Liver (tissue), 9 donors: ENCODE measurements around the gene TBX1. TPM values are rescaled to one million over a fixed set of nuclear protein-coding genes. Genes with fewer than 3 reads are reported as not detected.

Experiments
- DNase-seq: peaks from one replicate; pipeline ENCODE4 v3.0.0-alpha.2; 2017; ENCODE audit warnings: low spot score
- H3K27ac ChIP-seq, 2 donors: one replicate each; pipeline ENCODE4 v1.7.0; 2013; ENCODE audit warnings: inconsistent platforms in 2 of 2, low read length in 2 of 2, control low read depth in 1 of 2, low read depth in 1 of 2, mild to moderate bottlenecking in 1 of 2
- H3K27me3 ChIP-seq, 4 donors: one replicate each; pipeline versions ENCODE4 v1.6.1 to v1.7.0; 2013; ENCODE audit warnings: low read length in 3 of 4, inconsistent platforms in 1 of 4, mild to moderate bottlenecking in 1 of 4, moderate library complexity in 1 of 4; ENCODE audit not compliant: control insufficient read depth in 4 of 4, insufficient read depth in 4 of 4
- H3K36me3 ChIP-seq, 4 donors: one replicate each; pipeline versions ENCODE4 v1.6.1 to v1.7.0; 2013; ENCODE audit warnings: low read length in 3 of 4, mild to moderate bottlenecking in 3 of 4, low read depth in 1 of 4, moderate library complexity in 1 of 4; ENCODE audit not compliant: control insufficient read depth in 4 of 4, insufficient read depth in 3 of 4
- H3K4me1 ChIP-seq, 4 donors: one replicate each; pipeline versions ENCODE4 v1.6.1 to v1.7.0; 2013; ENCODE audit warnings: low read length in 3 of 4, mild to moderate bottlenecking in 3 of 4, moderate library complexity in 1 of 4; ENCODE audit not compliant: control insufficient read depth in 4 of 4, insufficient read depth in 4 of 4
- H3K4me3 ChIP-seq, 3 donors: one replicate each; pipeline versions ENCODE4 v1.6.1 to v1.7.0; 2013; ENCODE audit warnings: low read length in 3 of 3, control low read depth in 1 of 3, low read depth in 1 of 3, mild to moderate bottlenecking in 1 of 3
- H3K9ac ChIP-seq, 2 donors: one replicate each; pipeline ENCODE4 v1.7.0; 2013; ENCODE audit warnings: low read length in 2 of 2, mild to moderate bottlenecking in 2 of 2, moderate library complexity in 2 of 2, control low read depth in 1 of 2, low read depth in 1 of 2
- H3K9me3 ChIP-seq, 4 donors: one replicate each; pipeline versions ENCODE4 v1.6.1 to v1.7.0; 2013; ENCODE audit warnings: low read length in 3 of 4; ENCODE audit not compliant: control insufficient read depth in 4 of 4
- ATF3 ChIP-seq: IDR thresholded peaks from 2 replicates; pipeline ENCODE4 v1.6.1; 2016; ENCODE audit warnings: antibody characterized with exemption
- FOXA2 ChIP-seq: IDR thresholded peaks from 2 replicates; pipeline ENCODE4 v1.6.1; 2016; ENCODE audit warnings: antibody characterized with exemption
- HNF4A ChIP-seq, 2 donors: conservative IDR thresholded peaks; 2 replicates each; pipeline ENCODE4 v1.6.1; 2016; ENCODE audit warnings: antibody characterized with exemption in 2 of 2, mild to moderate bottlenecking in 2 of 2
- HNF4G ChIP-seq: IDR thresholded peaks from 2 replicates; pipeline ENCODE4 v1.6.1; 2016; ENCODE audit warnings: antibody characterized with exemption
- JUND ChIP-seq, 2 donors: IDR thresholded peaks; 2 replicates each; pipeline ENCODE4 v1.6.1; 2016; ENCODE audit warnings: antibody characterized with exemption in 2 of 2
- NR2F2 ChIP-seq: IDR thresholded peaks from 2 replicates; pipeline ENCODE4 v1.6.1; 2016; ENCODE audit warnings: antibody characterized with exemption
- RAD21 ChIP-seq, 2 donors: IDR thresholded peaks; 2 replicates each; pipeline ENCODE4 v1.6.1; 2016; ENCODE audit warnings: antibody characterized with exemption in 2 of 2, mild to moderate bottlenecking in 2 of 2
- REST ChIP-seq: IDR thresholded peaks from 2 replicates; pipeline ENCODE4 v1.6.1; 2016; ENCODE audit warnings: antibody characterized with exemption, mild to moderate bottlenecking
- RXRA ChIP-seq, 2 donors: IDR thresholded peaks; 2 replicates each; pipeline ENCODE4 v1.6.1; 2017 to 2018; ENCODE audit warnings: antibody characterized with exemption in 2 of 2, mild to moderate bottlenecking in 1 of 2
- TAF1 ChIP-seq: conservative IDR thresholded peaks from 2 replicates; pipeline ENCODE4 v1.6.1; 2016; ENCODE audit warnings: antibody characterized with exemption, mild to moderate bottlenecking
- YY1 ChIP-seq: IDR thresholded peaks from 2 replicates; pipeline ENCODE4 v1.6.1; 2016; ENCODE audit warnings: antibody characterized with exemption, mild to moderate bottlenecking
- ZBTB33 ChIP-seq: IDR thresholded peaks from 2 replicates; pipeline ENCODE4 v1.6.1; 2016; ENCODE audit warnings: antibody characterized with exemption
- WGBS: extraction: QIAGEN DNeasy Blood & Tissue Kit; methylation state at CpG from one replicate; pipeline ENCODE4 v1.1.7; 2013; 5-methylcytosine and 5-hydroxymethylcytosine counted together
- polyA plus RNA-seq, 2 donors: library from polyadenylated mRNA; stranded (reverse) in 1 of 2; unstranded in 1 of 2; fragments of 200-250 nt in 1 of 2; fragments of >200 nt in 1 of 2; fragmentation: Nextera tagmentation in 1 of 2; extraction: Ambion mirVana in 1 of 2; gene quantifications; one replicate each; pipeline versions ENCODE4 v1.2.1 to v1.2.3, GENCODE V29; 2013 to 2015
- total RNA-seq, 2 donors: library from RNA; depleted of rRNA; stranded (reverse); fragments of >200 nt; gene quantifications; one replicate each; pipeline ENCODE4 v1.2.3, GENCODE V29; 2014
- donor health status: healthy.
- donor health status: healthy.
- donor health status: healthy.
- donor health status: healthy.
- donor health status: healthy.

TBX1 gene
- total and polyA plus RNA-seq, 4 donors = 0.17 to 0.18 TPM; not detected in 2

- TF ChIP-seq HNF4G (no peak), REST (no peak), NR2F2 (no peak), ZBTB33 (no peak), TAF1 (no peak), HNF4A (conservative IDR thresholded peaks at IDR 0.05) (no peak), FOXA2 (no peak)
- no peak overlapping the region for H3K27ac ChIP-seq
- no peak overlapping the region for H3K4me3 ChIP-seq
- no peak overlapping the region for H3K9ac ChIP-seq
- peaks cover 0 to 2% (median 0%) of the 10 kb centered on the region in 4 donors for H3K36me3 ChIP-seq
- H3K9me3 ChIP-seq = no peaks in the 10 kb centered on the region
- H3K27me3 ChIP-seq = no peaks in the 10 kb centered on the region
- WGBS = 90% methylated on average over 18 of the region's 18 CpGs
- no peaks in the 10 kb centered on the region for H3K4me1 ChIP-seq
- no peak for DNase-seq
Measured at GRCh38 chr22:19801340-19802000, 40.9 kb downstream of the TBX1 start.

GRCh38 chr22:19802001-19802893, 41.7 kb downstream of the TBX1 start:
- no peak overlapping the region for H3K4me3 ChIP-seq
- WGBS = 94% methylated on average over 26 of the region's 26 CpGs
- H3K4me1 ChIP-seq = no peaks in the 10 kb centered on the region
- no peak overlapping the region for H3K9ac ChIP-seq
- H3K27ac ChIP-seq = no peak overlapping the region
- no peaks in the 10 kb centered on the region for H3K27me3 ChIP-seq
- TF ChIP-seq FOXA2 (no peak), NR2F2 (no peak), RAD21 (IDR thresholded peaks at IDR 0.05) (no peak), HNF4G (no peak), REST (no peak), RXRA (IDR thresholded peaks at IDR 0.05) (no peak), HNF4A (conservative IDR thresholded peaks at IDR 0.05) (no peak), JUND (IDR thresholded peaks at IDR 0.05) (no peak), TAF1 (no peak), YY1 (no peak), ATF3 (no peak)
- H3K36me3 ChIP-seq = peaks cover 0 to 2% (median 0%) of the 10 kb centered on the region in 4 donors
- H3K9me3 ChIP-seq = no peaks in the 10 kb centered on the region
- DNase-seq = no peak
